Measurements from ENCODE around the gene RASSF6.

The RASSF6 gene

GRCh38 chr4:73544620-73545019, 75.6 kb downstream of the RASSF6 start:
- Mint-ChIP-seq H3K27me3 (ENCODE audit: low read depth, poor library complexity) (no peaks in the 10 kb centered on the region), H3K27ac (no peak overlapping the region), H3K4me1 (no peaks in the 10 kb centered on the region), H3K9me3 (peaks cover 6% of the 10 kb centered on the region), H3K36me3 (ENCODE audit: low read depth) (no peaks in the 10 kb centered on the region), H3K4me3 (no peak overlapping the region)
- no peak for TF ChIP-seq CTCF (IDR thresholded peaks at IDR 0.05)
- no peak for DNase-seq

- H3K27me3 Mint-ChIP-seq (ENCODE audit: low read depth, poor library complexity), result peaks cover 4% of the 10 kb centered on the region
Measured at GRCh38 chr4:73541251-73541650, 79.0 kb downstream of the RASSF6 start.

GRCh38 chr4:73540826-73541225, 79.4 kb downstream of the RASSF6 start:
- H3K27ac Mint-ChIP-seq, result no peak overlapping the region
- no peaks in the 10 kb centered on the region for H3K9me3 Mint-ChIP-seq
- peaks cover 4% of the 10 kb centered on the region for H3K27me3 Mint-ChIP-seq (ENCODE audit: low read depth, poor library complexity)
- no peak for TF ChIP-seq CTCF (IDR thresholded peaks at IDR 0.05)
- H3K36me3 Mint-ChIP-seq (ENCODE audit: low read depth), result no peaks in the 10 kb centered on the region
- DNase-seq, result no peak
- H3K4me3 Mint-ChIP-seq, result no peak overlapping the region
- H3K4me1 Mint-ChIP-seq, result peaks cover 25% of the 10 kb centered on the region

More at GRCh38 chr4:73541251-73541650, 79.0 kb downstream of the RASSF6 start:
- DNase-seq, result no peak
- no peak overlapping the region for H3K4me3 Mint-ChIP-seq
- H3K27ac Mint-ChIP-seq, result no peak overlapping the region
- H3K9me3 Mint-ChIP-seq, result no peaks in the 10 kb centered on the region
- H3K4me1 Mint-ChIP-seq, result peaks cover 21% of the 10 kb centered on the region
- no peaks in the 10 kb centered on the region for H3K36me3 Mint-ChIP-seq (ENCODE audit: low read depth)
- TF ChIP-seq CTCF (IDR thresholded peaks at IDR 0.05), result no peak

- H3K36me3 Mint-ChIP-seq (ENCODE audit: low read depth), result no peaks in the 10 kb centered on the region
- no peak overlapping the region for H3K27ac Mint-ChIP-seq
- H3K4me1 Mint-ChIP-seq, result peaks cover 26% of the 10 kb centered on the region
- H3K27me3 Mint-ChIP-seq (ENCODE audit: low read depth, poor library complexity), result peaks cover 4% of the 10 kb centered on the region
- H3K9me3 Mint-ChIP-seq, result no peaks in the 10 kb centered on the region
- no peak for TF ChIP-seq CTCF (IDR thresholded peaks at IDR 0.05)
- no peak for DNase-seq
- no peak overlapping the region for H3K4me3 Mint-ChIP-seq
Measured at GRCh38 chr4:73539386-73539785, 80.8 kb downstream of the RASSF6 start.

GRCh38 chr4:73538162-73538561, 82.1 kb downstream of the RASSF6 start:
- no peak for DNase-seq
- Mint-ChIP-seq H3K9me3 (no peaks in the 10 kb centered on the region), H3K27ac (no peak overlapping the region), H3K4me3 (no peak overlapping the region), H3K36me3 (ENCODE audit: low read depth) (no peaks in the 10 kb centered on the region), H3K4me1 (peaks cover 26% of the 10 kb centered on the region), H3K27me3 (ENCODE audit: low read depth, poor library complexity) (peaks cover 4% of the 10 kb centered on the region)
- no peak for TF ChIP-seq CTCF (IDR thresholded peaks at IDR 0.05)

GRCh38 chr4:73533515-73534422, 86.5 kb downstream of the RASSF6 start:
- Mint-ChIP-seq H3K27ac (no peak overlapping the region), H3K27me3 (ENCODE audit: low read depth, poor library complexity) (peaks cover 4% of the 10 kb centered on the region), H3K9me3 (no peaks in the 10 kb centered on the region), H3K4me3 (no peak overlapping the region), H3K36me3 (ENCODE audit: low read depth) (no peaks in the 10 kb centered on the region), H3K4me1 (peaks cover 20% of the 10 kb centered on the region)
- DNase-seq, result no peak
- TF ChIP-seq CTCF (IDR thresholded peaks at IDR 0.05), result no peak

All from nephron progenitor cell (in vitro differentiated cells).